Prostate gland (tissue), 2 donors: ENCODE results near the gene SNX21.

Source experiments
- POLR2A ChIP-seq: fragments of 450-650 bp; IDR thresholded peaks from one replicate; pipeline ENCODE4 v1.6.1; 2016; ENCODE audit warnings: antibody characterized with exemption, mild to moderate bottlenecking
- TF ChIP-seq, protein P1 (sequence below), 4 experiments: fragments of 200-600 bp in 2 of 4; fragments of 450-650 bp in 2 of 4; sonication (generic) in 2 of 4; IDR thresholded peaks; 1 replicate in 3 of 4; 2 replicates in 1 of 4; pipeline ENCODE4 v1.5.1; 2016 to 2019; ENCODE audit warnings: antibody characterized with exemption in 4 of 4, mild to moderate bottlenecking in 2 of 4, moderate library complexity in 2 of 4

GRCh38 chr20:45801851-45802250 lies 31.7 kb upstream of the SNX21 start:
- TF ChIP-seq, protein P1, sequence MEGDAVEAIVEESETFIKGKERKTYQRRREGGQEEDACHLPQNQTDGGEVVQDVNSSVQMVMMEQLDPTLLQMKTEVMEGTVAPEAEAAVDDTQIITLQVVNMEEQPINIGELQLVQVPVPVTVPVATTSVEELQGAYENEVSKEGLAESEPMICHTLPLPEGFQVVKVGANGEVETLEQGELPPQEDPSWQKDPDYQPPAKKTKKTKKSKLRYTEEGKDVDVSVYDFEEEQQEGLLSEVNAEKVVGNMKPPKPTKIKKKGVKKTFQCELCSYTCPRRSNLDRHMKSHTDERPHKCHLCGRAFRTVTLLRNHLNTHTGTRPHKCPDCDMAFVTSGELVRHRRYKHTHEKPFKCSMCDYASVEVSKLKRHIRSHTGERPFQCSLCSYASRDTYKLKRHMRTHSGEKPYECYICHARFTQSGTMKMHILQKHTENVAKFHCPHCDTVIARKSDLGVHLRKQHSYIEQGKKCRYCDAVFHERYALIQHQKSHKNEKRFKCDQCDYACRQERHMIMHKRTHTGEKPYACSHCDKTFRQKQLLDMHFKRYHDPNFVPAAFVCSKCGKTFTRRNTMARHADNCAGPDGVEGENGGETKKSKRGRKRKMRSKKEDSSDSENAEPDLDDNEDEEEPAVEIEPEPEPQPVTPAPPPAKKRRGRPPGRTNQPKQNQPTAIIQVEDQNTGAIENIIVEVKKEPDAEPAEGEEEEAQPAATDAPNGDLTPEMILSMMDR (IDR thresholded peaks at IDR 0.05), result no peak
- no peak for TF ChIP-seq POLR2A
